Vagina (tissue), 2 donors: ENCODE measurements around the gene SLC34A1.

Experiments
- CTCF ChIP-seq, 3 experiments: fragments of 450-650 bp in 2 of 3; fragments of 200-600 bp in 1 of 3; sonication (generic) in 1 of 3; IDR thresholded peaks; one replicate each; pipeline ENCODE4 v1.5.1; 2017 to 2019; ENCODE audit warnings: antibody characterized with exemption in 3 of 3, mild to moderate bottlenecking in 2 of 3, moderate library complexity in 2 of 3
- POLR2A ChIP-seq, 2 donors: fragments of 450-650 bp; IDR thresholded peaks; one replicate each; pipeline ENCODE4 v1.6.1; 2017; ENCODE audit warnings: antibody characterized with exemption in 2 of 2, mild to moderate bottlenecking in 2 of 2, moderate library complexity in 2 of 2
- POLR2AphosphoS5 ChIP-seq, 2 donors: sonication (generic); formaldehyde crosslinking; IDR thresholded peaks; one replicate each; pipeline ENCODE4 v1.9.0; 2017; ENCODE audit warnings: antibody characterized with exemption in 2 of 2, mild to moderate bottlenecking in 2 of 2, low read depth in 1 of 2; ENCODE audit not compliant: insufficient read depth in 1 of 2

- TF ChIP-seq CTCF (IDR thresholded peaks at IDR 0.05) (no peak), POLR2A (IDR thresholded peaks at IDR 0.05) (no peak), POLR2AphosphoS5 (IDR thresholded peaks at IDR 0.05; ENCODE audit: insufficient read depth in 1 of 2, low read depth in 1 of 2) (no peak)
These were observed 11.8 kb downstream of the SLC34A1 start for GRCh38 chr5:177396078-177396477.
